AG04449 (cell line): ENCODE results near the gene CATSPER3.

Experiments
- CTCF ChIA-PET: fragments of 350-600 bp; formaldehyde crosslinking; extraction: SDS; loops from one replicate; lab custom pipeline; 2021; ENCODE audit warnings: antibody characterized with exemption; lab: Yijun Ruan, JAX
- POLR2A ChIA-PET: fragments of 400-600, 350-600 bp; formaldehyde crosslinking; extraction: SDS; loops from one replicate; lab custom pipeline; 2020; ENCODE audit warnings: antibody characterized with exemption, inconsistent platforms; lab: Yijun Ruan, JAX
- DNase-seq: peaks from one replicate; pipeline ENCODE4 v3.0.0-alpha.2; 2010; ENCODE audit warnings: low read depth, low spot score
- H3K4me3 ChIP-seq: 2 replicates; pipeline ENCODE4 v1.5.1; 2011; ENCODE audit warnings: low read depth, mild to moderate bottlenecking, control low read depth, low read length
- TF ChIP-seq, protein P1 (sequence below): IDR thresholded peaks from one replicate; pipeline ENCODE4 v1.5.1; 2011; ENCODE audit warnings: mild to moderate bottlenecking, moderate library complexity, low read length, control low read depth, inconsistent platforms; ENCODE audit not compliant: insufficient read depth; ENCODE audit errors: missing control alignments

Gene CATSPER3

GRCh38 chr5:135036405-135036804, 68.7 kb downstream of the CATSPER3 start:
- TF ChIP-seq, protein P1, sequence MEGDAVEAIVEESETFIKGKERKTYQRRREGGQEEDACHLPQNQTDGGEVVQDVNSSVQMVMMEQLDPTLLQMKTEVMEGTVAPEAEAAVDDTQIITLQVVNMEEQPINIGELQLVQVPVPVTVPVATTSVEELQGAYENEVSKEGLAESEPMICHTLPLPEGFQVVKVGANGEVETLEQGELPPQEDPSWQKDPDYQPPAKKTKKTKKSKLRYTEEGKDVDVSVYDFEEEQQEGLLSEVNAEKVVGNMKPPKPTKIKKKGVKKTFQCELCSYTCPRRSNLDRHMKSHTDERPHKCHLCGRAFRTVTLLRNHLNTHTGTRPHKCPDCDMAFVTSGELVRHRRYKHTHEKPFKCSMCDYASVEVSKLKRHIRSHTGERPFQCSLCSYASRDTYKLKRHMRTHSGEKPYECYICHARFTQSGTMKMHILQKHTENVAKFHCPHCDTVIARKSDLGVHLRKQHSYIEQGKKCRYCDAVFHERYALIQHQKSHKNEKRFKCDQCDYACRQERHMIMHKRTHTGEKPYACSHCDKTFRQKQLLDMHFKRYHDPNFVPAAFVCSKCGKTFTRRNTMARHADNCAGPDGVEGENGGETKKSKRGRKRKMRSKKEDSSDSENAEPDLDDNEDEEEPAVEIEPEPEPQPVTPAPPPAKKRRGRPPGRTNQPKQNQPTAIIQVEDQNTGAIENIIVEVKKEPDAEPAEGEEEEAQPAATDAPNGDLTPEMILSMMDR, result no peak
- ChIA-PET CTCF (interaction anchor here (1.2 kb wide), 1 partner anchor 389 kb away, joined by 3 read pairs; no protein-coding TSS in a partner anchor), POLR2A (no interaction called here)
- H3K4me3 ChIP-seq, result no peak overlapping the region
- no peak for DNase-seq

GRCh38 chr5:135037519-135038204, 70.0 kb downstream of the CATSPER3 start:
- TF ChIP-seq, protein P1, result no peak
- CTCF ChIA-PET, result interaction anchor here (1.1 to 1.2 kb wide), 2 partner anchors 9 to 173 kb away, joined by 3 read pairs; no protein-coding TSS in a partner anchor
- no peak for DNase-seq
- H3K4me3 ChIP-seq, result no peak overlapping the region
- POLR2A ChIA-PET, result no interaction called here

GRCh38 chr5:135038205-135038812, 70.6 kb downstream of the CATSPER3 start:
- DNase-seq, result no peak
- TF ChIP-seq, protein P1, result no peak
- POLR2A ChIA-PET, result no interaction called here
- no peak overlapping the region for H3K4me3 ChIP-seq
- CTCF ChIA-PET, result interaction anchor here (1.2 kb wide), 1 partner anchor 9 kb away, joined by 3 read pairs; no protein-coding TSS in a partner anchor

DNA sequence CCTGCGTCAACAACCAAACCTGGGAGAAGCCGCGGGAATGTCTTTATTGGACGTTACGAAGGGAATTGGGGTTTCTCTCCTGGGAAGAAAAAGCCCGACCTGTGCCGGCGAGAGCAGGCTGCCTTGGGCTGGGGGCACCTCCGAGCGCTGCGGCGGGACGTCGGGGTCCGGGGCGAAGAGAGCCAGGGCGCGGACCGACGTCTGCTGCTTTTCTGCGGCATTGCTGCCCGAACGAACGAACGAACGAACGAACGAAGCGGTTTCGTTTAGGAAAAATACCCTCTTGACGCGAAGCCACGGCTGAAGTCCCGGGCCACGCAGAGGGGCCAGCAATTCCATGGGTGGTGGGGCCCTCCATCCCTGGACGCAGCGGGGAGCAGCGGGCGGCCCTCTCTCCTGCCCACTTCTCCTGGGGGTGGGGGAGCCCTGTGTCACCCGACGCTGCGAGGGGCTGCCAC, 71.1 kb downstream of the CATSPER3 start:
- no peak overlapping the region for H3K4me3 ChIP-seq
- ChIA-PET POLR2A (no interaction called here), CTCF (no interaction called here)
- DNase-seq, result no peak
- TF ChIP-seq, protein P1, result no peak

GRCh38 chr5:135039271-135040033, 71.7 kb downstream of the CATSPER3 start:
- ChIA-PET CTCF (no interaction called here), POLR2A (no interaction called here)
- TF ChIP-seq, protein P1, result no peak
- DNase-seq, result no peak
- H3K4me3 ChIP-seq, result peak overlapping the region; percentile 39

DNA sequence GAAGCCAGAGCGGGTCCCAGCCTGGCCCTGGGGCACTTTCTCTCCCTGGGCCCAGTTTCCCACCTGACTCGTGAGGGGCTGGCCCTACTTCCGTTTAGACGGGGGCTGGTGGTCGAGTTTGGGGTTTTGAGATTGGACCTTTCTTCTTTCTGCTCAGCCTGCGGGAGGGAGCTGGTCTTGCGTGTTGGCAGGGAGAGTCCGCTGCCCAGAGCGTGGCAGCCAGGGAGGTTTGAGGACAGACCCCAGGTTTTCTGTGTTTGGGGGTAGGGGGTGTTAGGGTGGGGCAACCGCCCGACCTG, 72.3 kb downstream of the CATSPER3 start:
- CTCF ChIA-PET, result no interaction called here
- POLR2A ChIA-PET, result no interaction called here
- TF ChIP-seq, protein P1, result no peak
- H3K4me3 ChIP-seq, result no peak overlapping the region
- DNase-seq, result no peak
